22Rv1 (cell line): ENCODE results near the gene ADAMTS2.

ENCODE experiments used
- ZFX ChIP-seq: fragments of 450-650 bp; IDR thresholded peaks from 2 replicates; pipeline ENCODE4 v1.6.1; 2017; ENCODE audit warnings: antibody characterized with exemption, borderline replicate concordance
- TF ChIP-seq, protein P1 (sequence below): fragments of 450-650 bp; IDR thresholded peaks from 2 replicates; pipeline ENCODE4 v1.5.1; 2017; ENCODE audit warnings: mild to moderate bottlenecking

GRCh38 chr5:179346401-179346800 is 1.1 kb upstream of the ADAMTS2 start:
- TF ChIP-seq, protein P1, sequence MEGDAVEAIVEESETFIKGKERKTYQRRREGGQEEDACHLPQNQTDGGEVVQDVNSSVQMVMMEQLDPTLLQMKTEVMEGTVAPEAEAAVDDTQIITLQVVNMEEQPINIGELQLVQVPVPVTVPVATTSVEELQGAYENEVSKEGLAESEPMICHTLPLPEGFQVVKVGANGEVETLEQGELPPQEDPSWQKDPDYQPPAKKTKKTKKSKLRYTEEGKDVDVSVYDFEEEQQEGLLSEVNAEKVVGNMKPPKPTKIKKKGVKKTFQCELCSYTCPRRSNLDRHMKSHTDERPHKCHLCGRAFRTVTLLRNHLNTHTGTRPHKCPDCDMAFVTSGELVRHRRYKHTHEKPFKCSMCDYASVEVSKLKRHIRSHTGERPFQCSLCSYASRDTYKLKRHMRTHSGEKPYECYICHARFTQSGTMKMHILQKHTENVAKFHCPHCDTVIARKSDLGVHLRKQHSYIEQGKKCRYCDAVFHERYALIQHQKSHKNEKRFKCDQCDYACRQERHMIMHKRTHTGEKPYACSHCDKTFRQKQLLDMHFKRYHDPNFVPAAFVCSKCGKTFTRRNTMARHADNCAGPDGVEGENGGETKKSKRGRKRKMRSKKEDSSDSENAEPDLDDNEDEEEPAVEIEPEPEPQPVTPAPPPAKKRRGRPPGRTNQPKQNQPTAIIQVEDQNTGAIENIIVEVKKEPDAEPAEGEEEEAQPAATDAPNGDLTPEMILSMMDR, result no peak
- TF ChIP-seq ZFX, result no peak
